Hepatocyte (in vitro differentiated cells): Measurements from ENCODE around the gene CRKL. TPM values are rescaled to one million over a fixed set of nuclear protein-coding genes. Genes with fewer than 3 reads are reported as not detected.
"Not testable (repeated sequence)": the region's sequence is repeated elsewhere in the genome, so short reads cannot be mapped to it uniquely, and the experiment has no call there.

Experiments used
- DNase-seq: peaks from one replicate; pipeline ENCODE4 v3.0.0-alpha.2; 2016; ENCODE audit warnings: low spot score
- H2AFZ ChIP-seq: fragments of 200-600 bp; sonication (generic); 2 replicates; pipeline ENCODE4 v1.6.0; 2016; ENCODE audit warnings: antibody characterized with exemption, mild to moderate bottlenecking
- H3K27ac ChIP-seq: fragments of 200-600 bp; sonication (generic); 2 replicates; pipeline ENCODE4 v1.5.1; 2016; ENCODE audit warnings: mild to moderate bottlenecking
- H3K27me3 ChIP-seq: fragments of 200-600 bp; sonication (generic); 2 replicates; pipeline ENCODE4 v1.6.1; 2016
- H3K36me3 ChIP-seq: fragments of 200-600 bp; sonication (generic); replicated peaks from 2 replicates; pipeline ENCODE4 v1.5.1; 2016; ENCODE audit warnings: low read depth; ENCODE audit not compliant: insufficient read depth
- H3K4me1 ChIP-seq: fragments of 200-600 bp; sonication (generic); 2 replicates; pipeline ENCODE4 v1.5.1; 2016; ENCODE audit warnings: mild to moderate bottlenecking, moderate library complexity; ENCODE audit not compliant: insufficient read depth
- H3K4me2 ChIP-seq: fragments of 200-600 bp; sonication (generic); 2 replicates; pipeline ENCODE4 v1.6.0; 2016
- H3K4me3 ChIP-seq: fragments of 200-600 bp; sonication (generic); 2 replicates; pipeline ENCODE4 v1.5.1; 2016; ENCODE audit warnings: mild to moderate bottlenecking
- H3K79me2 ChIP-seq: fragments of 200-600 bp; sonication (generic); 2 replicates; pipeline ENCODE4 v1.6.0; 2017; ENCODE audit warnings: mild to moderate bottlenecking
- H3K9me2 ChIP-seq: fragments of 200-600 bp; sonication (generic); replicated peaks from 2 replicates; pipeline ENCODE4 v1.6.0; 2017; ENCODE audit warnings: mild to moderate bottlenecking; ENCODE audit not compliant: insufficient read depth
- H3K9me3 ChIP-seq: fragments of 200-600 bp; sonication (generic); 2 replicates; pipeline ENCODE4 v1.5.1; 2016; ENCODE audit warnings: low read depth, mild to moderate bottlenecking
- H4K20me1 ChIP-seq: fragments of 200-600 bp; sonication (generic); 2 replicates; pipeline ENCODE4 v1.6.0; 2016; ENCODE audit warnings: mild to moderate bottlenecking; ENCODE audit not compliant: insufficient read depth, poor library complexity, severe bottlenecking
- EZH2 ChIP-seq: fragments of 200-600 bp; sonication (generic); IDR thresholded peaks from 2 replicates; pipeline ENCODE4 v1.6.1; 2016; ENCODE audit warnings: antibody characterized with exemption, mild to moderate bottlenecking, borderline replicate concordance
- EZH2phosphoT487 ChIP-seq: fragments of 200-600 bp; sonication (generic); IDR thresholded peaks from one replicate; pipeline ENCODE4 v1.6.1; 2018; ENCODE audit warnings: antibody characterized with exemption, mild to moderate bottlenecking, low read depth, moderate library complexity; ENCODE audit not compliant: unreplicated experiment, severe bottlenecking
- WGBS: methylation state at CpG from one replicate; pipeline ENCODE4 v1.1.6; 2016; ENCODE audit warnings: low lambda C conversion rate; ENCODE audit errors: missing lambda C conversion rate; 5-methylcytosine and 5-hydroxymethylcytosine counted together
- polyA plus RNA-seq: library from polyadenylated mRNA; unstranded; fragments of >200 nt; fragmentation: Nextera tagmentation; extraction: Ambion mirVana; gene quantifications from 2 replicates; pipeline ENCODE4 v1.2.1, GENCODE V29; 2016
- total RNA-seq: library from RNA; depleted of rRNA; stranded (reverse); fragments of >200 nt; gene quantifications from 2 replicates; pipeline ENCODE4 v1.2.3, GENCODE V29; 2014
- TF ChIP-seq, protein P1 (sequence below): fragments of 200-600 bp; sonication (generic); IDR thresholded peaks from 2 replicates; pipeline ENCODE4 v1.5.1; 2016; ENCODE audit warnings: antibody characterized with exemption, mild to moderate bottlenecking; ENCODE audit not compliant: poor library complexity

The CRKL gene
- total and polyA plus RNA-seq, 2 experiments from 2014 or later, result 31.8 to 49.2 TPM

DNA sequence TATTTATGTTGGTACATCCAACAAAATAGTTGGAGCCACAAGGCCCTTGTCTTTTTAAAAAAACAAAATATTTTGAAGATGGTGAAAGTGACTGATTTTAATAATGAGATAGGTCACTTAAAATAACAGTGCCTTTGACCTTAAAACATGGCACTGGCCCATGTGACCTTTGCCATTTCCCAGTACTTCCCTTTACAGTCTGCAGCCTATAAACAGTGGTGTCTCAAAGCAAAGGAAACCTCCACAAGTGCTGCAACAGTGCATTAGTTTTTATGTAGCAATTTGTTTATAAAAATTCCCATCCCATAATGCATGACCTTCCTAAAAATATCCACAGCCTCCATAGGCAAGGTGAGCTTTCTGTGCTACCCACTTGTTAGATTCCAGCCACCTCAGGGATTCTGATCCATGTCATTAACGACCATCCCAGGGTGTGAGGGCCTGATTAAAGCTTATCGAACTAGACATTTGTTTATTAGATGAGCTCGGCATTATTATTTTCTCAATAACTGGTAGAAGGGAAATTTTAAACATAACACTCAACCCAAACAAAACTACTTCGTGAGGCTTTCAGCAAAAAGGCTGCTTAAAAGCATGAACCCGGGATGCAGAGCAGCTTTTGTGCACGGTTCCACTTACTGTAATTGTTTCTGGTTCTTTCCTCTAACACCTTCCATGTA lies 28.0 kb upstream of the CRKL start:
- no peaks in the 10 kb centered on the region for H3K79me2 ChIP-seq
- no peak overlapping the region for H2AFZ ChIP-seq
- DNase-seq, result no peak
- 85% methylated on average over 6 of the region's 6 CpGs for WGBS
- H3K9me2 ChIP-seq, result no peaks in the 10 kb centered on the region
- peaks cover 3% of the 10 kb centered on the region for H3K4me1 ChIP-seq
- H3K9me3 ChIP-seq, result no peaks in the 10 kb centered on the region
- H3K27ac ChIP-seq, result no peak overlapping the region
- no peak for TF ChIP-seq EZH2phosphoT487
- no peak for TF ChIP-seq EZH2
- TF ChIP-seq, protein P1, sequence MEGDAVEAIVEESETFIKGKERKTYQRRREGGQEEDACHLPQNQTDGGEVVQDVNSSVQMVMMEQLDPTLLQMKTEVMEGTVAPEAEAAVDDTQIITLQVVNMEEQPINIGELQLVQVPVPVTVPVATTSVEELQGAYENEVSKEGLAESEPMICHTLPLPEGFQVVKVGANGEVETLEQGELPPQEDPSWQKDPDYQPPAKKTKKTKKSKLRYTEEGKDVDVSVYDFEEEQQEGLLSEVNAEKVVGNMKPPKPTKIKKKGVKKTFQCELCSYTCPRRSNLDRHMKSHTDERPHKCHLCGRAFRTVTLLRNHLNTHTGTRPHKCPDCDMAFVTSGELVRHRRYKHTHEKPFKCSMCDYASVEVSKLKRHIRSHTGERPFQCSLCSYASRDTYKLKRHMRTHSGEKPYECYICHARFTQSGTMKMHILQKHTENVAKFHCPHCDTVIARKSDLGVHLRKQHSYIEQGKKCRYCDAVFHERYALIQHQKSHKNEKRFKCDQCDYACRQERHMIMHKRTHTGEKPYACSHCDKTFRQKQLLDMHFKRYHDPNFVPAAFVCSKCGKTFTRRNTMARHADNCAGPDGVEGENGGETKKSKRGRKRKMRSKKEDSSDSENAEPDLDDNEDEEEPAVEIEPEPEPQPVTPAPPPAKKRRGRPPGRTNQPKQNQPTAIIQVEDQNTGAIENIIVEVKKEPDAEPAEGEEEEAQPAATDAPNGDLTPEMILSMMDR, result no peak
- no peaks in the 10 kb centered on the region for H3K27me3 ChIP-seq
- H3K4me2 ChIP-seq, result no peak overlapping the region
- no peaks in the 10 kb centered on the region for H4K20me1 ChIP-seq
- no peaks in the 10 kb centered on the region for H3K36me3 ChIP-seq
- no peak overlapping the region for H3K4me3 ChIP-seq

GRCh38 chr22:20889904-20890540 lies 27.2 kb upstream of the CRKL start:
- H3K79me2 ChIP-seq, result no peaks in the 10 kb centered on the region
- H3K9me2 ChIP-seq, result no peaks in the 10 kb centered on the region
- H4K20me1 ChIP-seq, result no peaks in the 10 kb centered on the region
- no peak overlapping the region for H3K4me3 ChIP-seq
- H3K27ac ChIP-seq, result no peak overlapping the region
- TF ChIP-seq, protein P1, result no peak
- TF ChIP-seq EZH2phosphoT487, result no peak
- no peak for TF ChIP-seq EZH2
- H2AFZ ChIP-seq, result no peak overlapping the region
- no peaks in the 10 kb centered on the region for H3K9me3 ChIP-seq
- H3K4me1 ChIP-seq, result no peaks in the 10 kb centered on the region
- DNase-seq, result no peak
- no peaks in the 10 kb centered on the region for H3K36me3 ChIP-seq
- no peak overlapping the region for H3K4me2 ChIP-seq
- 94% methylated on average over 13 of the region's 13 CpGs for WGBS
- no peaks in the 10 kb centered on the region for H3K27me3 ChIP-seq

DNA sequence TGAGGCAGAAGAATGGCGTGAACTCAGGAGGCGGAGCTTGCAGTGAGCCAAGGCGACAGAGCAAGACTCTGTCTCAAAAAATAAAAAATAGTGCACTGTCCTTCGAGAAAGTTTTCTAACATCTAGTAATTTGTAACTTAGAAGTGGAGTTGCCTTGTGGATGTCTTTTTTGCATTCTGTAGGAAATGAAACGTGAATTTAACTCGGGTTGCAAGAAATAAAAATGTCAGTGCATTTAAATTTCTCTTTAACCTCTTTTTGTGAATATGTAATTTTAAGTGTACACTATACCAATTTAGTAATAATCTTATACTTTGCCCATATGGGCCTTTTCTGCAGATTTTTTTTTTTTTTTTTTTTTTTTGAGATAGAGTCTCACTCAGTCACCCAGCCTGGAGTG lies 26.2 kb upstream of the CRKL start:
- Histone ChIP-seq H3K4me1 (no peaks in the 10 kb centered on the region), H4K20me1 (no peaks in the 10 kb centered on the region), H3K4me3 (no peak overlapping the region), H3K4me2 (no peak overlapping the region), H3K27ac (no peak overlapping the region), H3K36me3 (no peaks in the 10 kb centered on the region), H3K27me3 (no peaks in the 10 kb centered on the region), H3K9me2 (no peaks in the 10 kb centered on the region), H3K9me3 (no peaks in the 10 kb centered on the region), H2AFZ (no peak overlapping the region), H3K79me2 (no peaks in the 10 kb centered on the region)
- no peak for DNase-seq
- WGBS, result 93% methylated on average over 6 of the region's 6 CpGs
- TF ChIP-seq EZH2phosphoT487 (no peak), EZH2 (no peak)
- TF ChIP-seq, protein P1, result no peak

GRCh38 chr22:20897737-20898136 lies 19.5 kb upstream of the CRKL start:
- H3K4me3 ChIP-seq, H4K20me1 ChIP-seq, H3K9me2 ChIP-seq, H2AFZ ChIP-seq, DNase-seq, H3K4me1 ChIP-seq, H3K9me3 ChIP-seq, H3K36me3 ChIP-seq, H3K27ac ChIP-seq, H3K79me2 ChIP-seq, H3K27me3 ChIP-seq, H3K4me2 ChIP-seq: not testable (repeated sequence)
- WGBS, result 84% methylated on average over 6 of the region's 7 CpGs
